ENCODE data around the gene ARVCF. TPM values are rescaled to one million over a fixed set of nuclear protein-coding genes. Genes with fewer than 3 reads are reported as not detected.

ARVCF gene
- total and polyA plus RNA-seq, 9 of the 15 experiments (the other 6 are each of a cell fraction or from before 2014, with no cell fraction given) = 0.03 to 97.4 (median 15.6) TPM

- TF ChIP-seq, protein P1, sequence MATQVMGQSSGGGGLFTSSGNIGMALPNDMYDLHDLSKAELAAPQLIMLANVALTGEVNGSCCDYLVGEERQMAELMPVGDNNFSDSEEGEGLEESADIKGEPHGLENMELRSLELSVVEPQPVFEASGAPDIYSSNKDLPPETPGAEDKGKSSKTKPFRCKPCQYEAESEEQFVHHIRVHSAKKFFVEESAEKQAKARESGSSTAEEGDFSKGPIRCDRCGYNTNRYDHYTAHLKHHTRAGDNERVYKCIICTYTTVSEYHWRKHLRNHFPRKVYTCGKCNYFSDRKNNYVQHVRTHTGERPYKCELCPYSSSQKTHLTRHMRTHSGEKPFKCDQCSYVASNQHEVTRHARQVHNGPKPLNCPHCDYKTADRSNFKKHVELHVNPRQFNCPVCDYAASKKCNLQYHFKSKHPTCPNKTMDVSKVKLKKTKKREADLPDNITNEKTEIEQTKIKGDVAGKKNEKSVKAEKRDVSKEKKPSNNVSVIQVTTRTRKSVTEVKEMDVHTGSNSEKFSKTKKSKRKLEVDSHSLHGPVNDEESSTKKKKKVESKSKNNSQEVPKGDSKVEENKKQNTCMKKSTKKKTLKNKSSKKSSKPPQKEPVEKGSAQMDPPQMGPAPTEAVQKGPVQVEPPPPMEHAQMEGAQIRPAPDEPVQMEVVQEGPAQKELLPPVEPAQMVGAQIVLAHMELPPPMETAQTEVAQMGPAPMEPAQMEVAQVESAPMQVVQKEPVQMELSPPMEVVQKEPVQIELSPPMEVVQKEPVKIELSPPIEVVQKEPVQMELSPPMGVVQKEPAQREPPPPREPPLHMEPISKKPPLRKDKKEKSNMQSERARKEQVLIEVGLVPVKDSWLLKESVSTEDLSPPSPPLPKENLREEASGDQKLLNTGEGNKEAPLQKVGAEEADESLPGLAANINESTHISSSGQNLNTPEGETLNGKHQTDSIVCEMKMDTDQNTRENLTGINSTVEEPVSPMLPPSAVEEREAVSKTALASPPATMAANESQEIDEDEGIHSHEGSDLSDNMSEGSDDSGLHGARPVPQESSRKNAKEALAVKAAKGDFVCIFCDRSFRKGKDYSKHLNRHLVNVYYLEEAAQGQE (IDR thresholded peaks at IDR 0.05; ENCODE audit: borderline replicate concordance) = no peak
- TF ChIP-seq, protein P1 (CRISPR knock-in tag; IDR thresholded peaks at IDR 0.05; ENCODE audit: low read depth) = 0 out of 2 replicates have a peak, but pooled peaks have one; percentile 25
- TF ChIP-seq POLR2AphosphoS2 (IDR thresholded peaks at IDR 0.05; ENCODE audit: low read length) (peak; percentile 27; the same call in 1 of the 2 replicates), ZNF324 (CRISPR knock-in tag; IDR thresholded peaks at IDR 0.05) (no peak), ZNF41 (CRISPR knock-in tag; conservative IDR thresholded peaks at IDR 0.05) (no peak), NFXL1 (CRISPR knock-in tag; IDR thresholded peaks at IDR 0.05) (no peak), XRCC5 (IDR thresholded peaks at IDR 0.05; ENCODE audit: low read depth, low read length) (no peak), PKNOX1 (IDR thresholded peaks at IDR 0.05) (no peak), SAFB2 (IDR thresholded peaks at IDR 0.05; ENCODE audit: borderline replicate concordance, low read depth, low read length, severe bottlenecking) (no peak), RBBP5 (IDR thresholded peaks at IDR 0.05; ENCODE audit: borderline replicate concordance, insufficient read depth, low read length, poor library complexity, severe bottlenecking) (peak; percentile 59), POLR2G (IDR thresholded peaks at IDR 0.05; ENCODE audit: low read depth, low read length) (0 out of 2 replicates have a peak, but pooled peaks have one; percentile 48), MED1 (CRISPR knock-in tag; IDR thresholded peaks at IDR 0.05; ENCODE audit: borderline replicate concordance) (no peak)
These were observed 15.2 kb upstream of the ARVCF start (continued) for GRCh38 chr22:20031732-20032406.

Data from K562 (cell line).